Activated gamma-delta T cell treated with anti-CD3 and anti-CD28 coated beads, Interleukin-2, amount 50 U/mL, for 16 hours (primary cell): ENCODE data around the gene CATSPERD.
A peak's percentile ranks its signal among the peaks of the same experiment; 100 is the strongest.

Experiments
- DNase-seq: peaks from one replicate; pipeline ENCODE4 v3.0.0-alpha.2; 2020; ENCODE audit warnings: low read depth

Gene CATSPERD, protein sequence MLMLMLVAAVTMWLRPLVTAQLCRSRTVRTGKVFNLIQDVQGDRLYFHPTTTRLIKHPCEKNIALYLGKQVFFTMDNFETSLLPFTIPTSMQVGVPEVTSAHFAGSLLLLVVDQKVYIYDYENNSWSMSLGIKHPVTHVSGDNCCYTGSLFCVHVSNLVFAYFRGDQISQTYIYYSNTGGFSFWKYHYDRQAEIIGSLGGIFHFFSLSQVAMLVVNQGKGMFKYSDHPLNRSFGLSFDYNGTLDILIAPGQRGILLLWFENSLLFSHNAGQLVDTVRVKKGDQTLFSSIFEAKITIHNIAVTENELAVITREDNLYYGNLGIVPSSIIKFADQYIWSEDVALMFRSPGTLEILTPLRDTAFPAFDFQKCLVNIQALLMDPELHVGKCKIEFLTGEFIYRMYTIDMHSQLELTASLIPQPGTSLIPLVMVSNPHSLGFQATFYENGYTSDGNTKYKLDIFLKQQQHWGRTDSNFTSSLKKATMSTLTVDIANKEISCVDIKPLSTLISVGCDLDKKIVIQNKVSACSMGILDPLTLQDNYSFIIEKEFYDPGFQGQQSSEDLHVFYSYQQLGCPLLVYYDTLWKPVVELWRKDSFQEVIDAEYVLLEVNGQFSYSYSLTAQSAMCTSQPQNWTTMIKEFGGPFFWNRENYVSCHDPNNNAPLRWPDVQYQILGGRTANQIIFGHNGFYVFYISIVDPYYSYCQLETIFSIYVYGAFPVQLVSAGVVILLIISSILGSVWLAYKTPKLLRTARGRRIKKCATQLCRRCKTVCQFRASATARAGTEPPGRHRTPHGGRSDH

DNA sequence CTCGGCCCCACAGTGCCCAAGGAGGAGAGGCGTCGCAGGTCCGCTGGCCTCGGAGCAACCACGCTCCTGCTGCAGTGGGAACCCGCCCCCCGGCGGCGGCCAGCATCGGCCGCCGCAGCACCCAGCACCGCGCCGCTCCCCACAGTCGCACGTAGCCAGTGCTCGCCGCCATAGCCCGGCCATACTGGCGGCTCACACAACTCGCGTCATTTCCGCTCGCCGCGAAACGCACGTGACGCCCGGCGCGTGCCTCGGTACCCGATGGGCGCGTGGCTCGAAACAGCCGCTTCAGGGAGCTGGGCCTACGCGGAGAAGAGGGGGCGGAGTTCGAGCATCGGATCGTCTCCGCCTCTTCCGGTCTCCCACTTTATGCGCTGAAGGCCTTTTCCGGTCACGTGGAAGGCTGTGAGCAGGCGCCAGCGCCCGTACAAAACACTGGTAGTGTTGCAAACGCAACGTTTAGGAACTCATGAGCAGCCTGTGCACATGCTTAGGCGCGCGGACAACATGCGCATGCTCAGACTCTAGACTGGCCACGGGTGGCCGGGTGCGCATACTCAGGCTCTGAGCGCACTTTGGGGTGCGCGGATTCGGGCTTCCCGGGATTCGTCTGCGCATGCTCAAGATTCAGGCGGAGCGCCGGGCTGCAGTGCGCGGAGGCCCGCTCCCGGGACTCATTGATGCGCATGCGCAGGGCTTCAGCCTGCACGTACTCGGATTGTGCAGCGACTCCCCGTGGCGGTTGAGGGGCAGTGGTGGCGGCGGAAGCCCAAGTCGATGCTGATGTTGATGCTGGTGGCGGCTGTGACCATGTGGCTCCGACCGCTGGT, at the start of gene CATSPERD, which contains the start of gene LONP1:
Gene CATSPERD, plus strand, starts transcription at position 677 of the 830 bp plus-strand sequence. Its CDS starts 101 bp downstream, at position 778.
Gene LONP1, minus strand, starts transcription at position 186 of the 830 bp plus-strand sequence. Its CDS starts 14 bp downstream, at position 172.
- DNase-seq = peak; percentile 97

DNA sequence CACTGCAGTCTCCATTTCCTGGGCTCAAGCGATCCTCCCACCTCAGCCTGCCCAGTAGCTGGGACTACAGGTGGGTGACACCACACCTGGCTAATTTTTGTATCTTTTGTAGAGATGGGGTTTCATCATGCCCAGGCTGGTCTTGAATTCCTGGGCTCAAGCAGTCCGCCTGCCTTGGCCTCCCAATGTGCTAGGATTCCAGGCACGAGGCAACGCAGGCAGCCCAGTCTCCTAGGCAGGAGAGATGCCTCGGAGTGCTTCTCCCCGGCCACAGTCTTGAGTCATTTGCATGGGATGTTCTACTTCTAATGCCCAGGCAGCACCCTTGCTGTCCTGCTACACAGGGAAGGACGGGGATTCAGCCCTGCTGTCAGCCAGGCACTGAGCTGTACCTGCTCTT, 48.8 kb upstream of the CATSPERD start:
- DNase-seq = no peak

DNA sequence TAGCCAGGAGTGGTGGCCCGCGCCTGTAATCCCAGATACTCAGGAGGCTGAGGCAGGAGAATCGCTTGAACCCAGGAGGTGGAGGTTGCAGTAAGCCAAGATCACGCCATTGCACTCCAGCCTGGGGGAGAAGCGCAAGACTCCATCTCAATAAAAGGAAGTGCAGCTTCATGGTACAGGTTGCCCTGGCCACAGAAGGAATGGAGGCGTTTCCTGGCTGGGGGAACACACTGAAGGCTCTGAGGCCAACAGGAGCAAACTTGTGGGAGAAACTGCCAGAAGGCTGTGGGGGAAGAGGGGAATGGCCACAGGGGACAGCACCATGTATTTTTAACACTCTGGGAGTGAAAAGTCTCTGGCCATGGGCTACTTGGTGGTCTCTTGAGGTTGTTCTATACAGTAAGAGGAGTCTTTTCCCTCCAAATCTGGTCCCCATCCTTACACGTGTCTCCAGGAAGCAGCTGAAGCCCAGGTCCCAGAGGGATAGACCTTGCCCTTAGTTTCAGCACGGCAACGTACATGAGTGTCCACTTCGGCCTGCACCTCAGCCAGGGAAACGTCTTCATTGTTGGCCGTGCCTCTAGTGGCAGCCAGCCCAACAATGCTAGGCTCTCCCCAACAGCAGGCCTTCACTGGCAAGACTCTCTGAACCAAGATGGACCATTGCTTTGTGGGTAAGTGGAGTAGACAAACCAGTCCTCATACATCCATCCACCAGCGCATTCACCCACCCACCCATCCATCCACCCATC, 47.6 kb upstream of the CATSPERD start:
- DNase-seq = no peak

DNA sequence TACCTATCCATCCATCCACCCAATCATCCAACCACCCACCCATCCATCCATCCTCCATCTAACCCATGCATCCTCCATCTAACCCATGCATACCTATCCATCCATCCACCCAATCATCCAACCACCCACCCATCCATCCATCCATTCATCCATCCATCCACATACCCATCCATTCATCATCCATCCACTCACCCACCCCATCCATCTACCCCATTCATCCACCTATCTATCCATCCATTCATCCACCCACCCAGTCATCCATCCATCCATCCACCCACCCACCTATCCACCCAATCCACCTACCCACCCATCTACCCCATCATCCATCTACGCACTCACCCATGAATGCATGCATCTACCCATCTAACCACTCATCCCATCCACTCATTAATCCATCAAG, 46.7 kb upstream of the CATSPERD start:
- no peak for DNase-seq

DNA sequence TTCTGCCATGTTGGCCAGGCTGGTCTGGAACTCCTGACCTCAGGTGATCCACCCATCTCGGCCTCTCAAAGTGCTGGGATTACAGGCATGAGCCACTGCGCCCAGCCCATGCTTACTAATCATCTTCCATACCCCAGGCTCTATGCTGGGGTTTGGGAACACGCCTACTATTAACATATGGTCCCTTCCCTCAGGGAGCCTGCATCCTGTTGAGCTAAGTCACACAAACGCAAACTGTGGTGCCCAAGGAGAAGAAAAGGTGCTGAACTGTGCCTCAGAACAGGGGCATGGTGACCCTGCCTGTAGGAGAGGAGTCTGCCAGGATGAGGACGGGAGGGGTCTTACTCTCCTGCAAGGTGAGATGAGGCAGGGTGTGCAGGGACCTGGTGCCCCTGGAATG, 45.7 kb upstream of the CATSPERD start:
- DNase-seq = no peak

DNA sequence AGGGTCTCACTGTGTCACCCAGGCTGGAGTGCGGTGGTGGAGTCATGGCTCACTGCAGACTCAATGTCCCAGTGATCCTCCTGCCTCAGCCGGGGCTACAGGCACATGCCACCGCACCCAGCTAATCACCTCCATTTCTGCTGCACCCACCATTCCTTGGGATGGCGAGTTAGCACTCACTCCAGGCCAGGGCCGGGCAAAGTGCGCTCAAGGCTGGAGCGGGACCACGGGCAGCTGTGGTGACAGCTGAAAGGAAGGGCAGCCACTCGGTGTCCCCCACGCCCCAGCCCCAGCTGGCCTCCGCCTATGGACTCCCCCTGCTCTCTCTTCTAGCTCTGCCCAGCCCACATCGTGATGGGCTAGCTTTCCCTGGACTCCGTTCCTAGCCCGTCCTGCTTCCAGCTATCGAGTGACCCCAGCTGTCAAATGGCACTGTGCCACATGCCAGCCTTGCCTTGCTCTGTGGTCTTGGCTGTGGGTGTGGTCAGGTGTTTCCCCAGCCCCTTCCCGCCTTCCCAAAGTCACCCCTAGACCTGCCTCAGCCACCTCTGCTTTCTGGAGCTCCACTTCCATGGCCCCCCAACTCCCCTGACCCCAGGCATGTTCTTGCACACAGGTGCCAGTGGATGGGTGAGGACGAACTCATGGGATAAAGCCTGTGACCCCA, 44.2 kb upstream of the CATSPERD start:
- no peak for DNase-seq

DNA sequence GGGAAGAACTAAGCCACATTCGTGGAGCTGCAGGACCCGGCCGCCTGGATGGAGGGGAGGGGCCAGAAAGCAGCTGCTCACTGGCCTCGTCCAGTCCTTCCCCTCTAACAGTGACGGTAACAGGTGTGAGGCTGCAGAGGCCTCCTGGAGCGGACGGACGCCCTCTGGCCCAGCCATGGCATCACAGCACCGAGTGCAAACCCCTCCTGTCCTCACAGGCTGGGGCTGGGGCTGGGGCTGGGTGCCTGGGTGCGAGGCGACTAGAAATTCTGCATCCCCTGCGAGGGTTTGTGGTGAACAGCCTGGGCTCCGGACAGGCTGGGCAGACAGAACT, 43.7 kb upstream of the CATSPERD start:
- no peak for DNase-seq

DNA sequence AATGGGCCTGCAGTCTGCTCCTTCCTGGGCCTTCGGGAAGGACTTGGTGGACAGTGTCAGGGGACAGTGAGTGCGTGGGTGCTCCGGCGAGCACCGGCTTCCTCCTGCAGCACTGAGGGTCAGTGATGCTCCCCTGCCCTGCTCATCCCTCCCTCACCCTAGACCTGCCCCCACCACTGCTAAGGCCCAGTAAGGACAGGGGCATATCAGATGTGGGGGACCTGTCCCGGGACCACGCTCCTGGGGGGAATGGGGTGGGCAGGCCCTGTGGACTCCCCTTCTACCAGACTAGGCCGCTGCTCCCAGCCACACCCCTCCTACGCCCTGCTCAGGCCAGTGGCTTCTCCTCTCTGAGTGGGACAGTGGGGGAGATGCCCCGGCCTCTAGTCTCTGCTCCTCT, 43.3 kb upstream of the CATSPERD start:
- DNase-seq = no peak

DNA sequence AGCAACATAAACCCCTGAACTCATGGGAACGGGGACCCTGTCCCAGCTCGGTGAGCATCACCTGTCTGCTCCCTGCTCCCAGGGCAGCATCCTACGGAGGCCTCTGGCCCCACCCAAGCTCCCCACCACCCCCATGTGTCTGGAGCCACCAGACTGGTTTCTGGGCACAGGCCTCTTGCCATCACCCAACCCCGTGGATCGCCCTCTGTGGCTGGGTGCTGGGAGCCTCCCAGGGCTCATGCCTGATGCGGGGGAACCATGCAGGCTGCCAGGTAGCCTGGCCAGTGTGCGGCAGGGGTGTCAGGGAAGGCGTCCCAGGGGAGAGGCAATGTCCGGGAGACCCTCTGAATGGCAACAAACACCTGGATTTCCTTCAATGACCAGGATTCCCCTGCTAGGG, 42.9 kb upstream of the CATSPERD start:
- no peak for DNase-seq

DNA sequence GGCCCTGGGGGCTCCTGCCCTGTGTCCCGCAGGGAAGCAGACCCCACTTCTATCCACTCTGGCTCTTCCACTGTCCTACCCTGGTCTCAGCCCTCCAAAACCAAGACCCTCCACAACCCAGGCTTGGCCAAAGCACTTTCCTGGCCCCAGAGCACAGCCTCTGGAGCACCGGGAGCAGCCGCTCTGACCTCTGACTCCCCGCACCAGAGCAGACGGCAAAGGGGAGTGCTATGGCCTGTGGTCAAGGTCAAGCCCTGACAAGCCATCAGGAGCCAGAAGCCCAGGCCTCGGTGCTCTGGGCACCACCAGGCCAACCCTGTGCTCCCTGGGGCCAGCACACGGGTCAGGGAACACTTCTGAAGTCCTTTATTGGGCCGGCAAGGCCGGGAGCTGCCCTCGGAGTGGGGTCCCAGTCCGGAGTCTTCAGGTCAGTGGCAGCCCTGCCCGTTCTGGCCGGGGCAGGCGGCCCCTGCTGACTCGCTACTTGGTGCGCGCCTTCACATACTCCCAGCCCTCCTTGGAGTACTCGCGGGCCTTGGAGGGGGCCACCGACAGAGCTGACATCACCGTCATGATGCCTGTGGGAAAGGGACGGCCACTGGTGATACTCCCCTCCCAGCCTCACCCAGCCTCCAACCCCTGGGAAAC, 42.2 kb upstream of the CATSPERD start:
- no peak for DNase-seq

DNA sequence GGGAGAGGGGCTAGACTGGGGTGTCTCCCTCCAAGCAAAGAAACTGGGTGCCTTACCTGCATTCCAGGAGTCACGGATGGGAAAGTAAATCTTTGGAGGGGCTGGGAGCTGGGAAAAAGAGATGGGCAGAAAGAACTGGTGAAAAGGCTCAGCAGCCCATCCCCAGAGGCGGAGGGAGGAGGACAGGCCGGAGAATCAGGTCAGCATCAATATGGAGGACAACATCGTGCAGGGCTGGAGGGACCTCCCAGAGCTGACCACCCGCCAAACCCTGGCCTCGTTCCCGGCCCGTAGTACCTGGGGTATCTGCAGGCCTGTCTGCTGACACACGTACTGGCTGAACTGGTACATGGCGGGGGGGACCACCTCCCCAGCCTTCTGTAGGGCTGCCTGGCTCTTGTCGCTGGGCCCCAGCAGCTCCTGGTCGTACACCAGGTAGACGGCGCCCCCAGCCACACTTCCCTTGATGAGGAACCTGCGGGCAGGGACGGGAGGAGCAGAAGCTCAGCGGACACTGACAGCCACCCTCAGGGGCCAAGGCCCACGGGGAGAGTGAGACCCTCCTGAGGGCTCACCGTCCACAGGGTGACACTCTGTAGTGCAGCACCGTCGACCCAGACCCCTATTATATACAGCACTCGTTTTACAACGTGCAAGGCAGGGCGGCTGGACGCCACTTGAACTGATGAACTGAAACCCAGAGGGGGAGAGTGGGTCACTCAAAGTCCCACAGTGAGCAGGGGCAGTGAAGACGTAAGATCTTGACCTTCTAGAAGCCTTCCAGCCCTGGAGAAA, 41.0 kb upstream of the CATSPERD start:
- DNase-seq = no peak

DNA sequence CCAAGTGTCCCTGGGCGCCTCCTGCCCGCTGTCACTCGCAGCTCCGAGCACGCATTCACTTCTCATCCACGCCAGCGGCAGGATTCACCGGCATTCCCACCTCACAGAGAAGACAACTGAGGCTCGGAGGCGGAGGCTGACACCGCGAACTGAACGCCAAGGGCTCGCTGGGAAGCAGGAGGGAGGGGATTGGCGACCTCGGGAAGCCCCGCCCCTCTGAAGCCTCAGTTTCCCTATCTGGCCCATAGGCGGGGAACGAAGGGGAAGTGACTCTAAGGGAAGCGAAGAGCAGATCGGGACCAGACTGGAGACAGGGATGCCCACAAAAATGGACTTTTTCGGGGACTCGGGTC, 40.4 kb upstream of the CATSPERD start:
- no peak for DNase-seq

DNA sequence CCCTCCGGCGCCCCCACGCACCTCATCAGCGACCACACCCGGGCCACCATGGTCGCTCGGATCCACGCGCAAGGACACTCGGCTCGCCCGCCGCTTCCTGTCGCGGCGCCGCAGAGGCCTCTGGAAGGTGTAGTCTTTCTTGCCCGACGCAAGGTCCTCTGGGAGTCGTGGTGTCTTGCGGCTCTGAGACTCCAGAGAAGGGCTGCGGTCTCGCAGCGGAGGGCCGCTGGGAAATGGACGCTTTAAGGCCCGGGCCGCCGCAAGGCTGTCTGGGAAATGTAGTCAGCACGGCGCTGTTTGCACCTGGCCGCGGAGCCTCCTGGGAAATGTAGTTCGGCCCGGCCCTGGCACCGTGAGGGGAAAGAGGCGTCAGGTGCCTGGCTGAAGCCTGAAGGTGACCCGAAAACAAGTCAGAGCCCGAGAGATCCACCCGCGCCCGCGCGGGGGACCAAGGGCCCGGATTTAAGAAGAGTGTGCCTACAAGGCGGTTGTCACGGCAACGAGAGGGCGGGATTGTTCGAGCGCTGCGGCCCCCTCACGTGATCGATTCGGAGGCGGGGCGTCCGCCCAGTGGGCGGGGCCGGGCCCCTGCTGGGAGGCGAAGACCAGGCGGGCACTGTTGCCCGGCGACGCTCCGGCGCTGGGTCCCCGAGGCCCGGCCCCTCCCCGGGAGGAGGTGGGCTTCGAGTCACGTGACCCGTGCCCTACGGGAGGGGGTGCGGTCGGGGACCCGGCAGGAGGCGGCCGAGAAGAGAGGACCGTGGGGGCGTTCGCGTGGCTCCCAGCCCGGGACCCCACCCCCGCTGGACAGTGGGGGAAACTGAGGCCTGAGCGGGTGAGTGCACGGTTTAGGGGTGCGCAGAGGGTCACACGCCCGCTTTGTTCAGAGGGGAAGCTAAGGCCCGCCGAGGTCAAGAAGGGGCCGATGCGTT, 39.7 kb upstream of the CATSPERD start, which contains the start of the genes HSD11B1L and MICOS13:
Gene HSD11B1L, plus strand, starts transcription at position 591 of the 932 bp plus-strand sequence. CDS start 3,806 bp downstream, outside the sequence.
Gene MICOS13, minus strand, starts transcription at position 80 of the 932 bp plus-strand sequence. Its CDS starts 30 bp downstream, at position 50.
- peak; percentile 95 for DNase-seq

DNA sequence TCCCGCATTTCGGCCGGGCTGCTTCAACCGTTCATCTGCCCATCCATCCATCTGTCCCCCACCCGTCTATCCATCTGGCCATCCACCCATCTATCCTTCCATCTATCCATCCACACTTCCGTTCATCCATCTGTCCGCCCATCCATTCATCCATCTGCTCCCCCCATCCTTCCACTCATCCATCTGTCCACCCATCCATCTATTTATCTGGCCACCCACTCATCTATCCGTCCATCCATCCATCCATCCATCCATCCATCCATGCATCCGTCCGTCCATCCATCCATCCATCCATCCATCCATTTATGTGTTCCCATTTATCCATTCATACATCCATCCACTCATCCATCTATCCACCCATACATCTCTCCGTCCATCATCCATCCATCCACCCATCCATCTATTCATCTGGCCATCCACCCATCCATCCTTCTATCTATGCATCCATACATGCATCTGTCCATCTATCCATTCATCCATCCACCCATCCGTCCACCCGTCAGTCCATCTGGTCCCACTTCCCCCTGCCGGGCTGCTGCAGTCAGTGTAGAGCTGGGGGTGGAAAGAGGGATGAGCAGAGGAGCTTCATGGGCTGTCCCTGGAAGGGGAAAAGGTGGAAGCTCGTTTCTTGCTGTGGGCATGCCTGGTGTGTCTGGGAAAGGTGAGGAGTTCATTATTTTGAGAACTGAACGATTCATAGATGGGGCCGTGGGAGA, 38.9 kb upstream of the CATSPERD start:
- DNase-seq = no peak

DNA sequence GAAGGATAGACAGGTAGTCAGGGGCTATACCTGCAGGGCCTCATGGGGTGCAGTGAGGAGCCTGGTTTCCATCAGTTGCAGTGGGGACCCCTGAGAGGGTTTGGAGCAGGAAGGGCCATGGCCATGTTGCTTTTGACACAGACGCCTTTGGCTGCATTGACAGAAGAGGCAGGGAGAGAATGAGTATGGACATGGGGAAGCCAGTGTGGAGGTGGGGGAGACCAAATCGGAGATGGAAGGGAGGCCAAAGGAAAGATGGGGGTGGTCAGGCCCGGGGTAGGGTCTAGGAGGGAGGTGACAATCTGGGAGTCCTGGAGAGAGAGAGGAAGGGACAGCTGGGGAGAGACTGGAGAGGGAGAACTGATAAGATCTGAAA, 38.3 kb upstream of the CATSPERD start:
- DNase-seq = no peak

DNA sequence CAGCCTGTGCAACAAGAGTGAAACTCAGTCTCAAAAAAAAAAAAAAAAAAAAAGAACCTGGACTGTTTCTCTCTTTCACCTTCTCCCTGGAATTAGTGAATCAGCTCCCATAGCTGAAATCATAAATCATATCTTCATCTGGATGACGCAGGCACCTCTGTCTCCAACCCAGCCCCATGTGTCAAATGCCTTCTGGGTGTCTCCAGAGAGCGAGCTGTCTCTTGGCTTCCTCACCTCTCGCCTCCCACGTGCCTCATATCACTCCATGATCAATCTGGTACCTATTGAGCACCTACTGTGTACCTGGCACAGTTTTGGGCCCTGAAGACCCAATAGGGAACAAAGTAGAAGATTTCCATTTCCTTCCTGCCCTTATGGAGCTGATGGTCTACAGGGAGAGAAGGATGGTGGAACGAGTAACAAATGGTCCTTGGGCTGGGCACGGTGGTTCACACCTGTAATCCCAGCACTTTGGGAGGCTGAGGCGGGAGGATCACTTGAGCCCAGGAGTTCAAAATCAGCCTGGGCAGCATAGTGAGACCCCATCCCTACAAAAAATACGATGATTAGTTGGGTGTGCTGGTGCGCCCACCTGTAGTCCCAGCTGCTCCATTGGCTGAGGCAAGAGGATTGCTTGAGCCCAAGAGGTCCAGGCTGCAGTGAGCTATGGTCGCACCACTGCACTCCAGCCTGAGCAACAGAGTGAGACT, 37.1 kb upstream of the CATSPERD start:
- DNase-seq = no peak
